Heart left ventricle (tissue), 16 donors: ENCODE results near the gene WSCD2. TPM values are rescaled to one million over a fixed set of nuclear protein-coding genes. Genes with fewer than 3 reads are reported as not detected.

Source experiments
- ATAC-seq, 4 donors: fragments of 200-7000 bp; cut with Tn5 transposase; one replicate each; pipeline ENCODE4 v1.9.1; 2020 to 2022; ENCODE audit warnings: moderate library complexity in 4 of 4, mild to moderate bottlenecking in 3 of 4, moderate number of reproducible peaks in 1 of 4
- DNase-seq, 5 donors: peaks; one replicate each; pipeline ENCODE4 v3.0.0-alpha.2; 2020
- H3K27ac ChIP-seq, 12 donors: fragments of 200-600 bp; sonication (generic) in 4 of 12; one replicate each; pipeline versions ENCODE4 v1.5.0 to v1.8.0; 2016 to 2022; ENCODE audit warnings: mild to moderate bottlenecking in 2 of 12
- H3K27me3 ChIP-seq, 9 donors: fragments of 200-600 bp; sonication (generic) in 2 of 9; one replicate each; pipeline versions ENCODE4 v1.5.1 to v1.8.0; 2016 to 2022; ENCODE audit warnings: mild to moderate bottlenecking in 3 of 9
- H3K36me3 ChIP-seq, 9 donors: fragments of 200-600 bp; sonication (generic) in 2 of 9; one replicate each; pipeline versions ENCODE4 v1.5.0 to v1.8.0; 2018 to 2022; ENCODE audit warnings: mild to moderate bottlenecking in 2 of 9
- H3K4me1 ChIP-seq, 12 donors: fragments of 200-600 bp; sonication (generic) in 4 of 12; one replicate each; pipeline versions ENCODE4 v1.5.0 to v1.8.0; 2016 to 2022; ENCODE audit warnings: mild to moderate bottlenecking in 3 of 12
- H3K4me3 ChIP-seq, 12 donors: fragments of 200-600 bp; sonication (generic) in 4 of 12; one replicate each; pipeline versions ENCODE4 v1.5.0 to v1.8.0; 2017 to 2022; ENCODE audit warnings: mild to moderate bottlenecking in 9 of 12, moderate library complexity in 4 of 12
- H3K9me3 ChIP-seq, 12 donors: fragments of 200-600 bp; sonication (generic) in 4 of 12; one replicate each; pipeline versions ENCODE4 v1.5.0 to v1.8.0; 2016 to 2022; ENCODE audit warnings: mild to moderate bottlenecking in 1 of 12
- CTCF ChIP-seq, 12 donors: fragments of 200-600 bp; sonication (generic) in 4 of 12; IDR thresholded peaks; one replicate each; pipeline versions ENCODE4 v1.5.0 to v1.8.0; 2018 to 2022; ENCODE audit warnings: antibody characterized with exemption in 12 of 12, mild to moderate bottlenecking in 5 of 12
- POLR2A ChIP-seq, 2 donors: fragments of 450-650 bp; IDR thresholded peaks; one replicate each; pipeline ENCODE4 v1.6.1; 2017; ENCODE audit warnings: antibody characterized with exemption in 2 of 2, mild to moderate bottlenecking in 2 of 2, moderate library complexity in 2 of 2
- WGBS, 4 donors: extraction: QIAGEN DNeasy Blood & Tissue Kit in 2 of 4; methylation state at CpG; one replicate each; pipeline versions ENCODE4 v1.1.5 to v1.1.7; 2013 to 2018; 5-methylcytosine and 5-hydroxymethylcytosine counted together
- intact Hi-C, 10 donors: fragments of 100-400 bp; cut with DNase I; formaldehyde crosslinking; loops; one replicate each; pipeline versions ENCODE4 v1.11.1 to v1.14.2; 2022
- polyA plus RNA-seq, 2 donors: library from polyadenylated mRNA; stranded (reverse); fragments of 200-250 nt; gene quantifications; one replicate each; pipeline ENCODE4 v1.2.3, GENCODE V29; 2013
- total RNA-seq, 9 donors: library from RNA; depleted of rRNA in 2 of 9; stranded (reverse); fragments of >200 nt in 2 of 9; fragmentation: NEBNext Ultra II Directional in 3 of 9; extraction: Animal tissue kit (Norgen Biotek cat#: 25700) in 3 of 9; gene quantifications; one replicate each; pipeline versions ENCODE4 v1.1.0 to v1.2.4, GENCODE V29; 2016 to 2023
- donor health status: ischemic (EF 13 %, LVEDD 7.1; RV severe dilation, severe dysfunction).
- donor health status: healthy with polysubstance abuse.
- donor health status: DM: no; HTN: yes; CAD: no.
- donor health status: DM: no; HTN: no; CAD: no.
- donor health status: ischemic (EF 25% LVEDD 6.9; RV normal size, moderate dysfunction).
- donor health status: ischemic (EF 25% LVEDD 5.7; RV mildly dilated, moderate dysfunction).
- donor health status: healthy.
- donor health status: DM: yes; HTN: yes; CAD: no.
- donor health status: ischemic (EF 35%, LVEDD 5.7; RV mildly dilated, moderate dysfunction).
- donor health status: nonischemic (EF 11% LVEDD 7.7; RV severe dilation, severe dysfunction).
- donor health status: DM: yes; HTN: yes; CAD: no.
- donor health status: PGD.
- donor health status: ischemic (EF 29% LVEDD 5.4; RV normal size, mild dysfunction).
- donor health status: nonischemic (EF 23%, LVEDD 6.1; RV moderate dilation, normal function).

Gene WSCD2
- total and polyA plus RNA-seq, 11 donors = 0.07 to 2.5 (median 0.49) TPM; not detected in 3

DNA sequence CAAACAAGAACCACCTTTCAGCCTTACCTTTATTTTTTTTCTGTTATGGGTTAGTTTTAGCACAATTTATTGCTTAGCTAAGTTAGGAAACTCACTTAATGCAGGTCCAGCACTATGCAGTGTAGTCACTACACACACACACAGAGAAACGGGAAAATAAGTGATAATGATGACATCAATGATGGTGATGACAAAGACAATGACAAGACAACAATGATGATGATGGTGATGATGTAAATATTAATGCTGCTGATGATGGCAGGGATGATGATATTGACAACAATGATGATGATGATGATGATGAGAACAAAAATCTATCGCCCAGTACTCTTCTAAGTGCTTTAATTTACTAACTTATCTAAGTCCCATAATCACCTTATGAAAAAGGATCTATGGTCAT, 41.1 kb downstream of the WSCD2 start:
- H3K4me3 ChIP-seq = no peak overlapping the region
- no peak for ATAC-seq
- H3K27me3 ChIP-seq = peaks cover 0 to 21% (median 0%) of the 10 kb centered on the region in 9 donors
- no peaks in the 10 kb centered on the region for H3K9me3 ChIP-seq
- no peak for TF ChIP-seq CTCF (IDR thresholded peaks at IDR 0.05)
- TF ChIP-seq POLR2A (IDR thresholded peaks at IDR 0.05) = no peak
- no peaks in the 10 kb centered on the region for H3K4me1 ChIP-seq
- intact Hi-C loops = loop anchor here in 1 of 10 donors (10.0 kb wide), 1 partner anchor 435 kb away; no protein-coding TSS in a partner anchor
- 73 to 84% (median 78%) methylated on average over 2 of the region's 2 CpGs for WGBS, 4 donors
- H3K36me3 ChIP-seq = no peaks in the 10 kb centered on the region
- no peak overlapping the region for H3K27ac ChIP-seq
- no peak for DNase-seq

DNA sequence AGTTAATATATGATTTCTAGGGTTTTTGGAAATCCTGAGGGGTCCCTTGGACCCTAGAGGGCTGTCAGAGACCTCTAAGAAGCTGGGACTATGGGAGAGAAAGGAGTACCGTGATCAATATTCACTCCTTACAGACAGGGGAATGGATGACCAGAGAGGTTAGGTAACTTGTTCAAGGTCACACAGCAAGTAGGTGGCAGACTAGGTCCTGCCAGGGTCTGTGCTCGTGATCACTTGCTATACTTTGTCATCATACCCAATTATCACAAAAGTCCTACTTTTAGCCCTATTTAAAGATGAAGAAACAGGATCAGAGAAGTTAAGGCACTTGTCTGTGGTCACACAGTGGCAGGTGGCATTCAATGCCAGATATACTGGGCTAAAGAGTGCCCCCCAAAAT, 42.9 kb downstream of the WSCD2 start:
- H3K36me3 ChIP-seq = no peaks in the 10 kb centered on the region
- ATAC-seq (no peak), DNase-seq (no peak)
- no peak overlapping the region for H3K4me3 ChIP-seq
- intact Hi-C loops = loop anchor here in 1 of 10 donors (10.0 kb wide), 1 partner anchor 433 kb away; no protein-coding TSS in a partner anchor
- TF ChIP-seq POLR2A (IDR thresholded peaks at IDR 0.05) (no peak), CTCF (IDR thresholded peaks at IDR 0.05) (no peak)
- H3K27ac ChIP-seq = no peak overlapping the region
- no peaks in the 10 kb centered on the region for H3K4me1 ChIP-seq
- H3K27me3 ChIP-seq = peaks cover 0 to 21% (median 0%) of the 10 kb centered on the region in 9 donors
- 68 to 84% (median 74%) methylated on average over 2 of the region's 2 CpGs for WGBS, 4 donors
- peaks cover 0 to 9% (median 0%) of the 10 kb centered on the region in 12 donors for H3K9me3 ChIP-seq

- peaks cover 0 to 21% (median 0%) of the 10 kb centered on the region in 9 donors for H3K27me3 ChIP-seq
- no peaks in the 10 kb centered on the region for H3K36me3 ChIP-seq
- H3K9me3 ChIP-seq = peaks cover 0 to 9% (median 0%) of the 10 kb centered on the region in 12 donors
- DNase-seq (no peak), ATAC-seq (peak in 1 of 4 donors; percentile 22)
- H3K27ac ChIP-seq = no peak overlapping the region
- 20 to 46% (median 40%) methylated on average over 1 to 4 of the region's 4 CpGs for WGBS, 4 donors
- H3K4me3 ChIP-seq = no peak overlapping the region
- intact Hi-C loops = loop anchor here in 1 of 10 donors (10.0 kb wide), 1 partner anchor 432 kb away; no protein-coding TSS in a partner anchor
- H3K4me1 ChIP-seq = no peaks in the 10 kb centered on the region
- TF ChIP-seq CTCF (IDR thresholded peaks at IDR 0.05) (no peak), POLR2A (IDR thresholded peaks at IDR 0.05) (no peak)
Observed at GRCh38 chr12:108173160-108173559, 44.1 kb downstream of the WSCD2 start.

- DNase-seq = no peak
- Histone ChIP-seq H3K4me1 (no peaks in the 10 kb centered on the region), H3K36me3 (no peaks in the 10 kb centered on the region), H3K27ac (no peak overlapping the region), H3K9me3 (peaks cover 0 to 9% (median 0%) of the 10 kb centered on the region in 12 donors), H3K27me3 (peaks cover 0 to 21% (median 0%) of the 10 kb centered on the region in 9 donors), H3K4me3 (no peak overlapping the region)
- intact Hi-C loops = loop anchor here in 1 of 10 donors (10.0 kb wide), 1 partner anchor 431 kb away; no protein-coding TSS in a partner anchor
- WGBS, 4 donors = 68 to 78% (median 74%) methylated on average over 6 of the region's 6 CpGs
- TF ChIP-seq CTCF (IDR thresholded peaks at IDR 0.05) = no peak
- TF ChIP-seq POLR2A (IDR thresholded peaks at IDR 0.05) = no peak
- no peak for ATAC-seq
Observed at GRCh38 chr12:108173892-108174291, 44.8 kb downstream of the WSCD2 start.
